GF-D8 (cell line): Measurements from ENCODE around the gene PPP1R15B.
A peak's percentile ranks its signal among the peaks of the same experiment; 100 is the strongest.

Experiments used
- DNase-seq: peaks from one replicate; lab custom pipeline; 2025; lab: John Stamatoyannopoulos, UW

PPP1R15B gene

DNA sequence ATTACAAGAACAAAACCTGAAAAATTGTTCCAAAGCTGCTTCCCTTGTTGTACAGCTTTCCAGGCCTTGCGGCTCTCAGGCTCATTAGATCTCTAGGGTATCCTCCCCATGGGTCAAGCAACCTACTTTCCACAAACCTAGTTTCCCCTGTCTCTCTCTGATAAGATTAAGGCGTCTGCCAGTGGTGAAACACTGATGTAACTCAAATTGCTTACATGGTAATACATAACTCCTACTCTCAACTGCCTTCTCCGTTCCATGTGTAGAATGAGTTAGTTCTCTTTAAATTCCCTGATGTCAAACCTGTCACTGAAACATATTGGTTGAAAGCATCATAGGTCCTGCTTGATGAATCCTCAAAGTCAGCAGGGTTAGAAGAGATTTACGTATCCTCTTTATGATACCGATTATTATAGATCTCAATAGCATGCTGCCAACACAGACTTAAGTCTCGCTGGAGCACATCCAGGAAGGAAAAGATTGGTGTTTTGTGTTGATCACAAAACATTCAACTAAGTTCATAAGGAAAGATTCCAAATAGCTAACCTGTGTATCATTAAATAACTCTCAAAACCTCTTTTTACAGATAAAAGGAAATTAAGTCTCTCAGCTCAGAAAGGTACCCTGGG lies 10.6 kb downstream of the PPP1R15B start:
- no peak for DNase-seq

DNA sequence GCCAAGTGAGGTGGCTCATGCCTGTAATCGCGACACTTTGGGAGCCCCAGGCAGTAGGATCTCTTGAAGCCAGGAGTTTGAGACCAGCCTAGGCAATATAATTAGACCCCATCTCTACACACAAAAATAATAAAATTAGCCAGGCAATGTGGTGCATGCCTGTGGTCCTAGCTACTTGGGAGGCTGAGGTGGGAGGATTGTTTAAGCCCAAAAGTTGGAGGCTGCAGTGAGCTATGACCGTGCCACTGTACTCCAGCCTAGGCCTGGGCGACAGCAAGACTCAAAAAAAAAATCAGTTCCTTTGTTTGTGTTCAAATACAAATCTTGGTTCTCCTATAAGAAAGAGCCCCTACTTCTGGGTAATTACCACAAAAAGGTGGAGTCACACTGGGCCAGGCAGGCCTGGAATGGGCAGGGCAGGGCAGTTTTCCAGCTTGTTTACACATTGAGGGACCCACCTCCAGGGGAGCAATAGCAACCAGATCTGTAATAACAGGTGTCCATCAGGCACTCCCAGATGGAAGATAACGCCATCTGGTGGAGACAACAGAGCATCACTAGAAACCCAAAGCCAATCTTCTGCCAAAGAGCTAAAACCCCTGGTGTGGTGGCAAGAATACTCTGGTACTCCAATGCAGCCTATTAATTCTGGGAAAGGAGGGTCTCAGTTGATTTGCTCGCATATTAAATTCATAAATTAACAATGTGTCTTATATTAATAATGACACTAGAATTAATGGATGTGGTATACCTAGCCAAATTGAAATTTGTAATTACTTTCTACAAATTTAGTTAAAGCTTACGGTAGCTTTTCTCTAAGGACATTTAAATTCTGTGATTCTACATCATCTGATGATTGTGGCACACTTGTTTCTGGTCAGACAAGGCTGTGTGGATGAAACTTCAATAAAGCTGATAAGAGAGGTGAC lies 13.2 kb downstream of the PPP1R15B start:
- peak; percentile 36 for DNase-seq

DNA sequence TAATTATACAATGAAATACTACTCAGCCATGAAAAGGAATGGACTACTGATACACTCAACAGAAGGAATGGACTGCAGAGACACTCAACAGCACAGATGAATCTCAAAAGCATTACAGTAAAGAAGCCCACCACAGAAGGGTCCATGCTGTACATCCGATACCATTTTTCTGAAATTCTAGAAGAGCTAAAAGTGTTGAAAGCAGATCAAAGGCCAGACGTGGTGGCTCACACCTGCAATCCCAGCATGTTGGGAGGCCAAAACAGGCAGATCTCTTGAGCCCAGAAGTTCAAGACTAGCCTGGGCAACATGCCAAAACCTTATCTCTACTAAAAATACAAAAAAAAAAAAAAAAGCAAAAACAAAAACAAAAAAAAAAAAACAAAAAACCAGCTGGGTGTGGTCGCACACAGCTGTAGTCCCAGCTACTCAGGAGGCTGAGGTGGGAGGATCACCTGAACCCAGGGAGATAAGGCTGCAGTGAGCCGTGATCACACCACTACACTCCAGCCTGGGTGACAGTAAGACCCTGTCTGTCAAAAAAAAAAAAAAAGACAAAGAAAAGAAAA lies 15.5 kb downstream of the PPP1R15B start:
- no peak for DNase-seq

DNA sequence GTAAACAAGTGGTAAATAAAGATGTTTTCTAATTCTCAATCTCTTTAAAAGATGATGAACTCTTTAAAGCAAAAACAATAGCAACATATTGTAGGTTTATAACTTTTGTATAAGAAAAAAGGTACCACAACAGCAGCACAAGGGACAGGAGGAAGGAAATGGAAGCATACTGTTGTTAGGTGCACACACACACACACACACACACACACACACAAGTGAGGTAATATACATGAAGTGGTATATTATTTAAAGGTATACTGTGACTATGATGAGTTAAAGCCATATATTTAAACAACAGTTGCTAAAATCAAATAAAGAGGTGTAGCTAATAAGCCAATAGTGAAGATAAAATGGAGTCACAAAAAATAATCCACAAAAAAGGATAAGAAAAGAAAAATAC lies 20.0 kb downstream of the PPP1R15B start:
- DNase-seq: no peak

DNA sequence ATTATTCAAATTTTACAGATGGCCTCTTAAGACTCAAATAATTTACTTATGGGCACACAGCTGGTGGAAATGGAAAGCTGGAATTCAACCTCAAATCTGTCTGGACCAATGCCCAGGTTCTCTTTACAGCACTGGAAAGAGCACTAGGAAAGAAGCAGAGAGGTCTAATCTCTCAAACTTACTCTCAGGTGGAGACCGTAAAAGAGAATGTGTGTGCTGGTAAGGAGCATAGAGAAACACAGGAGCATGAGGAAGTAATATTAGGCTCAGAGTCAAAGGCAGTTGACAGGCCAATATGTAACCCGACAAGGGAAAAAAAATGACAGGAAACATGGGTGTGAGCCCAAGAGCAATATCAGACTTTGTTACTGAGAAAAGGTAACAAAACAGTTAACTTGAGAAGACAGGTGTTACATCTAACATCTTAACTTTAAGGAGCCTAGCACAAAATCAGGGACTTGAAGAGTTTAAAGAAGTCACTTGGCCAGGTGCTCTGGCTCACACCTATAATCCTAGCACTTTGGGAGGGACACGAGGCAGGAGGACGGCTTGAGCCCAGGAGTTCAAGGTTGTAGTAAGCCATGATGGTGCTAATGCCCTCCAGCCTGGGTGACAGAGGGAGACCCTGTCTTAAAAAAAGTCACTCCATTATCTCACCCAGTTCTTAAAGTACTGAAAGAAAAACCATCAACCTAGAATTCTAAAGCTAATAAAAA lies 20.7 kb downstream of the PPP1R15B start:
- DNase-seq: peak; percentile 12

DNA sequence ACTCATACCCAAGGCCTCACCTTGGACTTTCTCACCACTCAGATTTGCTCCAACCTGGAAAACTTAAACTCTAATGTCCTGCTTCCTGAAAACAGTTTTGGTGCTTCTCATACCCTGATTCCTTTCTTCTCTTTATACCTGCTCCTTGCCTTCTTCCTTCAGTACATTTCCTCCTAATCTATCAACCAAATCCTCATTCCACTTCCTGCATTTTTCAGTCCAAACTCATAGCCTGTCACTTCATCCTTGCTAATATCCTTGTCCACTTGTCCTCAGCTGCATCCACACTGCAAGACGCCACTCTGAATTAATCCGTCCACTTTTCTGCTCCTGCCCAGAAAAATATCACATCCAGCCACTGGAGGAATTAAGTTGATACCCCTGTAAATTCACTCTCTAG lies 25.9 kb downstream of the PPP1R15B start:
- no peak for DNase-seq

DNA sequence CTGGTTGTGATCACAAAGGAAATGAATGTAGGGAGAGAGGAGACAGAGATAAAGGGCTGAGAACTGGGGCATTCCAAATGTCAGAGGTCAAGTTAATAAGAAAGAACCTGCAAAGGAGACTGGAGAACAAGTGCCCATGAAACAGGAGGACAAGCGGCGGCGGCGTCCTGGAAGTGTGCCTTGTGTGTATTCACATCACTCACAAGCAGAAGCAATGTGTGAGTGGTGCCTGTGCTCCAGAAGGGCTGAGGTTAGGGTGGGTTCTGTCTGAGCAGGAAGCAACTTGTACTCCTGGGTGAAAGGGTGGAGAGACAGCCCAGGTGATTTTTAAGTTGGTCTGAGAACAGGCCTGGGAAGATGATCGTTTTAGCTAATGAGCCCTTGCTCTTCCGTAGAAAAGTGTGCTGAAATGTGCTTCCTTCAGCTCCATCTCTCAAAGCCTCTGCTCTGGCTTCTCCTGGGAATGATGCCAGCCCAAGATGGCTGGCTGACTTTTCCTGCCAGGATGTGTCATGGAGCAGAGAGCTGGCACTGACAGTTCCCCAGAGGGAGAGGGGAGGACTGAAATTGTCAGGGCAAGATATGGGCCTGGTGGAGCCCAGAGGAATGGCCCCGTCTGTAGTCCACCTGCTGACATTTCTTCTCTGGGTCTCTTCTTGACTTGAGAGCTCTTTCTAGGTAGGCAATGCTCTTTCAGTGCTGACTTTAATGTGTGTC lies 26.8 kb downstream of the PPP1R15B start:
- DNase-seq: no peak

DNA sequence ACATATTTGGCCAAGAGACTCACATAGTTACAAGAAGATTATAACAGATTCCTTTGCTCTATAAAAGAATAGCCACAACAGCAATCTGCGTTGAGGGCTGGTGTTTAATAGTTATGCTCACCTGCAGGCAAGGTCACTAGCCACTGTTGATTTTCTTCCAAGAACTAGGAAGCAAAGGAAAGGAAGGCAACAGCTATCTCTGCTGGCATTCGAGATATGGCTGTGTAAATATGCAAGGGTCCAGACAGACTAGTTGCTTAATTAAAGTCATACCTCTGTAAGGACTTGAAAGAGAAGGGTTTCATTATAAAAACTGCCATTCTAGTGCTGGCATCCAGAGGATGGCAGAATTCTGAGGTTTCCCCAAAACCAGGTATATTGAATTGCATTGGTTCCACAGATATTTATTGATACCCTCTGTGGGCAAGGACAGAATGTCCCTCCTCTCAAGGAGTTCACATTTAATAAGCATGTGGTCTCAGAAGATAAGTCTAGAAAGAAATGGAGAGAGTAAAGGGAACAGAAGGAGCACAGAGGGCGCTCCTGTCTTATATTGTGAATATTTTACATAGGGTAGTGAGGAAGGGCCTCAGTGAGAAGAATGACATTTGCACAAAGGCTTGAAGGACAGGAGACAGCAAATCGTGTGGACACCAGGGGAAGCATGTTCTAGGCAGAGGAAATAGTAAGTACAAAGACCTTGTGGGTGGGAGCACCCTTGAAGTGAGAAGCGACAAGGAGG lies 28.3 kb downstream of the PPP1R15B start:
- no peak for DNase-seq

DNA sequence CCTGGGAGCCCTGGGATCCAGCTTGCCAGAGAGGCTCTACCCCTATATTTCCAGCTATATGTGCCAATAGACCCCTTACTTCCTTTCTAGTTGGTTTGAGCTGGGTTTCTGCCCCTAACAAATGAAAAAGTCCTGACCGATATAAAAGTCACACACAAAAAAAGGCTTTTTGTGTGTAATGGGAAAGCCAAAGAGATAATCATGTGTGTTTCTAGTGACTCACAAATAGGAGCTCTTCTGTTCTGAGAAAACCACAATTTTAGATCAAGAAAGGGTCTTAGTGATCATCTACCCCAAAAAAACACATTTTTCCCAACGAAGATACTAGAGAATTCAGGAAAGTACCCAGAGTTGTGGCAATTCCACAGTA lies 28.9 kb downstream of the PPP1R15B start:
- DNase-seq: no peak

DNA sequence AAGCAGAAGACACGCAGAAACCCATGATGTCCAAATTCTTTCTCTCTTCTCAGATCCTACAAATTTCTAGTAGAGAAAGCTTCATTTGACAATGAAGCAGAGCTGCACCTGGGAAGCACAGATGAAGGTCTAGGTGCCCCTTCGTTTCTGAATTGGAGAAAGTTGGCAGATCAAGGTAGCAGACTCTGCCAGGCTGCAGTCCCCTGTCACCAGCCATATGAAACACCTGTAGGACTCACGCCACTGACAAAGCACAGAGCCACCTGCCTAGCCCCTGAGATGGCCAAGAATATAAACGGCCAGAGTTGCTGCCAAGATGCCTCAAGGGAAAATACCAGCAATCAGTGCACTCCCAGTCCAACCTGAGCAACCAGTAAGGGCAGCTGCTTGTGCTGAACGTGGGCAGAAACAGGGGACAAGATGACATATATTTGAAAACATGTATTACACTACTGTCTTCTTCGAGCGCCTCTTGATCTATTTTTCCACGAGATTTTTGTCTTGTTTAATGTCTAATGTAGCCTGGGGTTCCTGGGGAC lies 31.3 kb downstream of the PPP1R15B start:
- DNase-seq: no peak

DNA sequence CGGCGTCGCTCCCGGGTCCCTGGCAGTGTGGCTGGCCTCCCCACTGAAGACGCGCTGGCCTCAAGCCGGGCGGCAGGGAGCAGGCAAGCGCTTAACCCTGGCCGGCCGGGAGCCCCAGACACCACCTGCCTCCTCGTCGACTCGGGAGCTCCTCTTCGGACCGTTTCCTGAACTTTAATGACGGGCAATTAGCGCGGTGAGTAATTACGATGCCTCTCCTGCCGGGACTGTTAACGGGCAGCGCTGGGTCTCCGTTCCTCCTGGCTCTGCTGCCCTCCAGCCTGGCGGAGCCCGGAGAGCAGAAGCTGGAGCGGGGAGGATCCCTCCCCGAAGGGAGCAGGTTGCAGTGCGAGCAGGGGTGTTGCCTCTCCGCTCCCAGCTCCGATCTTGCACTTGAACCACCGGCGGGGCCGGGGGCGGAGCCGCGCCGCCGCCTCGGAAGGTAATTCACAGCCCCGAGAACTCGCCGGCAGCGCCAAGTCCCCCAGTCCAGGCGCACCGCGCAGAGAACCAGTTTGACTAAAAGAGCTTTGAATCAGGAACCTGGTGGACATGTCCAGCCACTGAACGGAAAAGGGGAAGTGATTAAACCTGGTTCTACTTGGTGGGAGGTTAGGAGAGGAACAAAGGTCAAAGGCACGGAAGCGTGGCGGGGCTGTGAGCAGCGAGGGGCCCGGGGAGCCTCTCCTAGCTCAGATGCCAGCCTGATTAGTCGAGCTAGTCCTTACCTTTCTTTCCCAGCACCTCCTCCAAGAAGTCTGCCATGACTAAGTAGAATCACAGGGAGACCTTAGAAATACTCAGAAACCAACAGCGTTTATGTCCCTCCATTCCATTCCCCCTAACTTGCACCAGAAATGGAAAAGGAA lies 33.6 kb downstream of the PPP1R15B start:
- peak; percentile 46 for DNase-seq

DNA sequence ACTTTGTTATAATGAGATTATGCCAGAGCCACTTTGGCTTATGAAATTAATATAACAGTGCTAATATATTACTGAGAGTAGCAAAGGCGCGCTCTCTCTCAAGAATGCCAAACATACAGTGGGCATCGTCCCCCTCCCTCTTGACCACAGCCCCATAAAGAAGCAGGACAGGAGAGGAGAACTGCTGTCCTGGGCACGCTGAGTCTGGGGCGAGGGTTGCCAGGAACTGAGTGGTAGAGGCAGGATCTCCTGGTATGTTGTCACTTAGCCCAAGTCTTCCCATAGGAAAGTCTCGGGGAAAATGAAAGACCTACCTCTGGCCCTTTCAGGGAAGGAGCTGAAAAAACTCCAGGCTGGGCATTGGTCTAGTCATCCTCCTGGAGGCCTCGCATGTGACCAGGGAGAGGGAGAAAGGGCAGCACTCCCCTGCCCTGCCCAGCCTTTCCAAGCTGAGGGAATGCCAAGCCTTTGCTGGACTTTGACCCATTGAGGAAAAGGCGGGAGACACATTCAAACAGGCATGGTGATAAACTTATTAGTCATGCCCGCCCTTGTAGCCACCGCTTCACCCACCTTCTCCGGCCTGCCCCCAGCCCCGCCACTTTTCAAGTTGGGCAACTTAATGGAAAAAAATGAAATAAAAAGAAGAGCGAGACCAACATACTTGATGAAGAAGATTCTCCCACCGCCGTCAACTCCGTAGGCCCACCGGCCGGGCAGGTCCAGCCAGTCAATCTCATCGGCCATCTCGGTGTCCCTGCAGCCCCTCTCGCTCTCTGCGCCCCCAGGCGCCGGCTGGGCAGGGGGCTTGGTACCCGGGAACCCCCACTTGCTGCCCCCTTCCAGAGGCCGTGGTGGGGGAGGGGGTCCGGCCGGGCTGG lies 34.5 kb downstream of the PPP1R15B start:
- no peak for DNase-seq

DNA sequence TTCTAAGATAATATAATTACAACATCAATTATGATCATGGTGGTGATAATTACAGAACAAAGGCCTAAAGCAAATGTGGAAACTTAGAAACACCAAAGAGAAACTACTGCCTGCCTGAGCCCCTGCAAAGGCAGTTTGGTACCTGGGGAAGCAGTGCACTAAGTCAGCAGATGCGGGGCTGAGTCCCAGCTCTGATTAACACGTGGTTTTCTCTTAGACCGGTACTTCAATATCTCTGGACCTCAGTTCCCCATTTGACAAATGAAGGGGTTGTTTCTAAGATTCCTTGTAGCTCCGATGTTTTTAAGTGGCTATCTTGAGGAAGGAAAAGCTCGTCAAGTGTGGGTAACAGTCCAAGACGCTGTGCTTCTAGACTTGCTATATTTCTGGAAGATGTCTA lies 35.2 kb downstream of the PPP1R15B start:
- no peak for DNase-seq

DNA sequence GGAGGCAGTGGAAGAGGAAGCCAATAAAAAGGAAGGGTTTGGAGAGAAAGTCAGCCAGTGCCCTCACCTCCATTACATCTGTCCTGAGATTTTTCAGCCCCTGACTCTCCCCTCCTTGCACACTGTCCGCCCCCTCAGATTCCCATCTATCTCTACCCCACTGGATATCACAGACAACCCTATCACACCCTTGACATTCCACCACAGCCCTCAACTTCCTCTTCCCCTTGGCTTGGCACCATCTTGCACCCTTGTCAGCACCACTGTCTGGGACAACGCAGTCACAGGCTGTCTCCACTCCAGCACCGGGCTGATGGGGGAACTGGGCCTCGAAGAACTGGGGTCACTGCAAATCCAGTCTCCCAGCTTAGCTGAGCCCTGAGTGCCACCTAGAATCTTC lies 37.7 kb downstream of the PPP1R15B start:
- DNase-seq: no peak

DNA sequence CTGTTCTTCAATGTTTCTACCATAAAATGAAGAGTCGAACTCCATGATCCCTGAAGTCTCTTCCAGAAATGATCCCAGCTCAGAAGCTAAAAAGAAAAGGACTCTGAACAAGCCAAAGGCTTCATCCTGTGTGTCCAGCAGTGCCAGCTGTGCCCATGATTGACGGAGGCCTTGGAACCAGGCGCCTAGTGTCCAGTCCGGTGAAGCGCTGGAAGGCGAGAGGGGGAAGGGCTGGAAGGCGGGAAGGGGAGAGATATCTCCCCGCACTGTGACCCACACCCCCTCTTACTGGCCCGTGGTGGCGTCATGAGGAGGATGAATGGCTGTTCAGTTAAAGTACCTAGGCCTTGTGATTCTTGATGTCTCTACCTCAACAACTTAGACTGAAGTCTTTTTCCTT lies 41.4 kb downstream of the PPP1R15B start:
- no peak for DNase-seq

DNA sequence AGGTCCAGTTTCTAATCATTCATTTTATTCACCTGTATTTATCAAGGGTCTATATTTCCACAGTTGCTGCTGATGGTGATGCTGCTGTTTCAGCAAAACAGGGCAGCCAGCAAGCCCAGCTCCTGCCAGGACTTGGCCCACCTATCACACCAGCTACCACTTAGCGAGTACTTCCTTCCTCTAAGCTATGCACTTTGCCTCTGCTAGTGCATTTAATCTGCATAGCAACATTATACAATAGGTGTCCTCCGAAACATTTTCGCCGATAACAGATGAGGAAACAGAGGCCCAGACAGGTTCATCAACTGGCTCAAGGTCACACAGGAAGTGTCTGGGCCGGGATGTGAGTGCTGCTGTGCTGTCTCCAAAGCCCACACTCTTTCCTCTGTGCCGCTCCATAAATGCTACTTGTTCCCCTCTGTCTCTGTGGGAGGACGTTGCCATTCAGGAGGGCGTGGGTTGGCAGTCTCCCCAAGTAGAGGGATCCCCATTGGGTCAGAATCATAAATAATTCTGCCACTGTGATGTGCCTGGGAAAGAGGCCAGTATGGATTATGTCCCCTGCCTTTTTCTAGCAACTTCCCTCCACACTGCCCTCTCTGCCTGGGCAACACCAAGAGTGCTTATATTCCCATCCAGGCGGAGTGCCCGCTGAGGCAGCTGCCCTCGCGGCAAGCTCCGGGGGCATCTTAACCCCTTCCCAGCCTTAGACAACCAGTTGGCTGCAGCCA lies 42.5 kb downstream of the PPP1R15B start:
- DNase-seq: no peak

DNA sequence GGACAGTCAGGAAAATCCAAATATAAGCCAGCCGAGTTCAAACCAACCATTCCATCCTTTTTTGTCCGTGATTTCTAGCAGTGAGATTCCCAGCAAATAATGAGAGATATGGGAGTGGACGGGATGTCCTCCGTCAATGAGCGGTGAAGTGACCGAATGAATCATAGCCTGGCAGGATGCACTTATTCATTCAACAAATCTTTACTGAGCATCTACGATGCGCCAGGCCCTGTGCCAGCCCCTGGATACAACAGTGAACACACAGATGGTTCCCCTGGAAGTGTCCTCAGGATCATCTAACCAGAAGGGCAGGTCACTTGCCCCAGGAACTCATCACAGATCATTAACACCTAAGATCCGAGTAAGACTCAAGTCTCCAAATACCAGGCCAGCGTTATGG lies 43.7 kb downstream of the PPP1R15B start:
- DNase-seq: no peak

DNA sequence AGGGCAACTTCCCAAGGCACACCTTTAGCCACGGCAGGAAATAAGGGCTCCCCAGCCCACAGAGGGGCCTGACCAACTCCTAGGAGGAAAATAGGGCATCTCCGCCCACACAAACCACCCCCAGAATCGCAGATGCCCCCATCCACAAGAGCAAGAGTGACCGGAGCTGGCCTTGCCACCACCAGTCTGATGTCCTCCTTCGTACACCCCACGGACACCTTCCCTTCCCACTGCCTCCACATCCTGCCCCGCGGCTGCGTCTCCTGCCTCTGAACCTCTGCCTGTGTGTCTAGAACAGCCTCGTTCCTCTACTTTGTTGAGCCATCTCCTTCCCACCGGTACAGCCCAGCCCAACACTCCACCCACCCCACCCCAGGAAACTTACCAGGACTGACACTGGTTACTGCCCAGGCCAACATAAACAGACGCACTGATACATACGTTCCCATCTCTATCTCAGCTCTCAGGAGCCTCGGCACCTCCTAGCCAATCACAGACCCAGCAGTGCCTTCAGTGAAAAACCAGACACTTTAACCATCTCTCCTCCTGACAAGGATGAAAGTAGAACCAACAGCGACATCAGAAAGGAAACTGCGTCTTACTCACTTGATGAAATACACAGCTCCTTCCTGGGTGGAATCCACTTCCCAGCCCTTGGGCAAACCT lies 44.3 kb downstream of the PPP1R15B start:
- DNase-seq: no peak
